PC-9 (cell line): ENCODE results near the gene BRIP1.

Experiments
- CTCF ChIP-seq: fragments of 200-600 bp; sonication (generic); conservative IDR thresholded peaks from 2 replicates; pipeline ENCODE4 v1.6.1; 2017; ENCODE audit warnings: mixed run types, antibody characterized with exemption, mild to moderate bottlenecking, moderate library complexity
- EZH2 ChIP-seq: fragments of 200-600 bp; sonication (generic); IDR thresholded peaks from 2 replicates; pipeline ENCODE4 v1.8.0; 2017; ENCODE audit warnings: antibody characterized with exemption, low read depth

- TF ChIP-seq CTCF (no peak), EZH2 (no peak)
Observed at GRCh38 chr17:61794792-61795191, 68.5 kb downstream of the BRIP1 start.
